Common myeloid progenitor, CD34-positive (primary cell): ENCODE measurements around the gene MYD88.
"Not testable (repeated sequence)": the region's sequence is repeated elsewhere in the genome, so short reads cannot be mapped to it uniquely, and the experiment has no call there.

Source experiments
- CTCF ChIA-PET: fragments of 350-600 bp; sonication (Branson Sonifier 250); formaldehyde crosslinking; loops from one replicate; lab custom pipeline; 2021; ENCODE audit warnings: antibody characterized with exemption; lab: Charles Lee
- POLR2A ChIA-PET: fragments of 350-600 bp; sonication (Branson Sonifier 250); formaldehyde crosslinking; loops from one replicate; lab custom pipeline; 2021; ENCODE audit warnings: antibody characterized with exemption; lab: Charles Lee
- DNase-seq, 3 donors: peaks; one replicate each; pipeline versions ENCODE4 v3.0.0 to v3.0.0-alpha.2; 2013
- H3K27ac ChIP-seq, 2 experiments: 1 replicate in 1 of 2; 2 replicates in 1 of 2; pipeline ENCODE4 v1.7.0; 2013; ENCODE audit warnings: inconsistent platforms in 2 of 2, low read length in 2 of 2, mild to moderate bottlenecking in 2 of 2, low read depth in 1 of 2, moderate library complexity in 1 of 2; ENCODE audit not compliant: severe bottlenecking in 2 of 2, insufficient read depth in 1 of 2, poor library complexity in 1 of 2
- H3K27me3 ChIP-seq, 5 experiments: replicated peaks in 2 of 5; 1 replicate in 3 of 5; 2 replicates in 2 of 5; pipeline versions ENCODE4 v1.6.1 to v1.7.0; 2013; ENCODE audit warnings: low read length in 4 of 5, mild to moderate bottlenecking in 2 of 5, moderate library complexity in 2 of 5, inconsistent platforms in 1 of 5; ENCODE audit not compliant: insufficient read depth in 5 of 5, control insufficient read depth in 4 of 5
- H3K36me3 ChIP-seq, 4 experiments: 1 replicate in 2 of 4; 2 replicates in 2 of 4; pipeline versions ENCODE4 v1.6.1 to v1.7.0; 2013; ENCODE audit warnings: low read length in 3 of 4, control low read depth in 1 of 4, mild to moderate bottlenecking in 1 of 4; ENCODE audit not compliant: control insufficient read depth in 4 of 4, insufficient read depth in 4 of 4
- H3K4me1 ChIP-seq, 4 experiments: 1 replicate in 3 of 4; 2 replicates in 1 of 4; pipeline versions ENCODE4 v1.6.1 to v1.7.1; 2013; ENCODE audit warnings: low read length in 3 of 4, mild to moderate bottlenecking in 3 of 4, control low read depth in 1 of 4, inconsistent platforms in 1 of 4, moderate library complexity in 1 of 4; ENCODE audit not compliant: control insufficient read depth in 4 of 4, insufficient read depth in 4 of 4; ENCODE audit errors: control extremely low read depth in 1 of 4
- H3K4me3 ChIP-seq, 7 experiments: 1 replicate in 4 of 7; 2 replicates in 3 of 7; pipeline versions ENCODE4 v1.5.1 to v1.7.0; 2013; ENCODE audit warnings: mild to moderate bottlenecking in 7 of 7, low read length in 6 of 7, moderate library complexity in 6 of 7, inconsistent platforms in 2 of 7, low read depth in 2 of 7, control low read depth in 1 of 7; ENCODE audit not compliant: insufficient read depth in 4 of 7, control insufficient read depth in 1 of 7; ENCODE audit errors: extremely low read depth in 1 of 7
- H3K9me3 ChIP-seq, 5 experiments: 1 replicate in 4 of 5; 2 replicates in 1 of 5; pipeline versions ENCODE4 v1.6.1 to v1.7.1; 2013; ENCODE audit warnings: low read length in 4 of 5, mild to moderate bottlenecking in 2 of 5, inconsistent platforms in 1 of 5, low read depth in 1 of 5, moderate library complexity in 1 of 5; ENCODE audit not compliant: control insufficient read depth in 4 of 5, insufficient read depth in 2 of 5; ENCODE audit errors: control extremely low read depth in 1 of 5
- WGBS: methylation state at CpG from one replicate; pipeline ENCODE4 v1.1.5; 2013; ENCODE audit not compliant: insufficient coverage; 5-methylcytosine and 5-hydroxymethylcytosine counted together

The MYD88 gene

DNA sequence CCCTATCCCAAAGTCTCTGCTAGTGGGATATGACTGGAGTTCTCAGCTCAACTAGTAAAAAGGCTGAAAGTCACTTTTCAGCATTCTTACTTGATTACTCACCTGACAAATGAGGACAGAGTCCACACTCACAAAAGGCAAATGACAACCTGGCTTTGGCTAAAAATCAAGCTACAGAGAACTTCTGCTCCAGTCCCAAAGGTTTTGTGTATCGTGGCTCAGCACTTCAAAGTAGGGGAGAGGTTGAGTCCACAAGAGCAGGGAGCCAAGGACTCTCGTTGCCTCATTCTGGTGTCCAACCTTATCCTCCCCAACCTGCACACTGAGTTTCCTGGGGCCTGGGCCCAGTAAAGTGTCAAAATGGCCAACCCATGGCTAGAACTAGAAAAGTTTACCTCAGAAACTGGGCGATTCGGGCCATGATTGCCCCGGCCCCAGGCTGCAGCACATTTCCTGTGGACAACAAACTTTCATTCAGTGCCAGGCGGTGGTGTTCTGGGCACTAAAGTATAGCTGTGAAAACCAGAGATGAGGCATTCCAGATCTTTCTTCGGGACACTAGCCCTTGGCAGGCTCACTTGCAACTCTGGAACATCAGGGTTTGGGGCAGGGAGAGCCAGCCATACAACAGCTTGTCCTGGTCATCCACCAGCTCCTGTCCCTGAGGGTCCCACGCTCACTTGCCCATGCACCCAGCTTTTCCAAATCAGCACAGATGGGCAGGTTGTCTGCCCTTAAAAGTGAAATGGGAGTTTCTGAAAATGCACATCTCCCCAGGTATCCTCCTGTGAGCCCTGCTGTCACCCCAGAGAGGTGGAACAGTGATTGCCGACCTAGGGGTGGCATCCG lies 4.7 kb upstream of the MYD88 start:
- peaks cover 9 to 55% (median 45%) of the 10 kb centered on the region in 4 experiments for H3K36me3 ChIP-seq
- ChIA-PET CTCF (interaction anchor here (0.8 to 1.8 kb wide), 4 partner anchors 17 to 213 kb away, joined by 3 to 4 read pairs (median 3); partner anchors contain the start of gene XYLB), POLR2A (no interaction called here)
- H3K4me3 ChIP-seq, result no peak overlapping the region
- H3K27ac ChIP-seq, result no peak overlapping the region
- DNase-seq, result no peak
- no peaks in the 10 kb centered on the region for H3K9me3 ChIP-seq
- peaks cover 2 to 35% (median 28%) of the 10 kb centered on the region in 4 experiments for H3K4me1 ChIP-seq
- 96% methylated on average over 7 of the region's 10 CpGs for WGBS
- H3K27me3 ChIP-seq, result no peaks in the 10 kb centered on the region

- POLR2A ChIA-PET, H3K27ac ChIP-seq, H3K27me3 ChIP-seq, DNase-seq, H3K9me3 ChIP-seq: not testable (repeated sequence)
- CTCF ChIA-PET, result interaction anchor here (1.8 kb wide), 1 partner anchor 212 kb away, joined by 4 read pairs; the partner anchor contains the start of gene XYLB
- 93% methylated on average over 9 of the region's 10 CpGs for WGBS
- peaks cover 6 to 46% (median 38%) of the 10 kb centered on the region in 4 experiments for H3K36me3 ChIP-seq
- peaks cover 2 to 42% (median 36%) of the 10 kb centered on the region in 4 experiments for H3K4me1 ChIP-seq
- H3K4me3 ChIP-seq, result peak overlapping the region in 1 of 7 experiments; percentile 93
These were observed 3.8 kb upstream of the MYD88 start for GRCh38 chr3:38134517-38135143.

DNA sequence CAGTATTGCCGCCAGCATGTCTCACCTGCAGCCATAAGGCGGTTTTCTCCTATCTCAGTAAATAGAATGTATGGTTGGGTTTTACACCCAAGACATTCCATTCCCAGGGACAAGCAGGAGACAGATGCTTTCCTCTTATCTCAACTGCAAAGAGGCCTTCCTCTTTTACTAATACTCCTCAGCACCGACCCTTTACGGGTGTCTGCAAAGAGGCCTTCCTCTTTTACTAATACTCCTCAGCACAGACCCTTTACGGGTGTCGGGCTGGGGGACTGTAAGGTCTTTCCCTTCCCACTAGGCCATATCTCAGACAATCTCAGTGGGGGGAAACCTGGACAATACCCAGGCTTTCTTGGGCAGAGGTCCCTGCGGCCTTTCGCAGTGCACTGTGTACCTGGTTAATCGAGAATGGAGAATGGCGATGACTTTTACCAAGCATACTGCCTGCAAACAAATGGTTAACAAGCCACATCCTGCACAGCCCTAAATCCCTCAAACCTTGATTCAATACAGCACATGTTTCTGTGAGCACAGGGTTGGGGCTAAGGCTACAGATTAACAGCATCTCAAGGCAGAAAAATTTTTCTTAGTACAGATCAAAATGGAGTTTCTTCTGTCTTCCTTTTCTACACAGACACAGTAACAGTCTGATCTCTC lies 2.7 kb upstream of the MYD88 start:
- H3K36me3 ChIP-seq, result peaks cover 6 to 43% (median 38%) of the 10 kb centered on the region in 4 experiments
- DNase-seq, result peak; percentile 8 to 79 (median 64)
- CTCF ChIA-PET, result interaction anchor here (0.8 to 3.7 kb wide), 2 partner anchors 9 to 29 kb away, joined by 3 to 27 read pairs; partner anchors contain the start of gene OXSR1
- not testable (repeated sequence) for H3K9me3 ChIP-seq, H3K27me3 ChIP-seq
- WGBS, result 17% methylated on average over 7 of the region's 10 CpGs
- H3K4me1 ChIP-seq, result peaks cover 2 to 53% (median 45%) of the 10 kb centered on the region in 4 experiments
- H3K4me3 ChIP-seq, result peak overlapping the region in 6 of 7 experiments; percentile 77 to 97 (median 92)
- POLR2A ChIA-PET, result interaction anchor here (1.2 to 3.5 kb wide), 2 partner anchors 23 to 29 kb away, joined by 3 to 17 read pairs; partner anchors contain the start of gene OXSR1
- H3K27ac ChIP-seq, result peak overlapping the region in 1 of 2 experiments; percentile 82

DNA sequence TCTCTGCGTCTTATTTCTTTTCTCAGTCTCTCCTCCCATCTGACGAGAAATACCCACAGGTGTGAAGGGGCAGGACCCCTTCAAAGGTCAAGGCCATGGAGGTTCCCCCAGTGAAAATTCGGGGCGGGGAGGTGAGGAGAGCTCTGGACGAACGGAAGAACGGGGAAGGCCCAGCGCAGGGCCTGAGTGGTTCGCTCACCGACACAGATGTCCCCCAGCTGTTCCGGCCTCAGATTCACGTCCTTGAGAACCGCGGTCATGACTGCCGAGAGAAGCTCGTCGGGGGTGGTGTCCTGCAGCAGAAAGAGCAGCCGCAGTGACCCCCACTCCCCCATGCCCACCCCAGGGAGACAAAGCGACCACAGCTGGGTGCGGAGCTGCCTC lies 2.1 kb upstream of the MYD88 start:
- no peaks in the 10 kb centered on the region for H3K27me3 ChIP-seq
- H3K36me3 ChIP-seq, result peaks cover 10 to 43% (median 35%) of the 10 kb centered on the region in 4 experiments
- peak in 2 of 3 donors; percentile 25 to 50 for DNase-seq
- peak overlapping the region; percentile 77 to 97 (median 92) for H3K4me3 ChIP-seq
- CTCF ChIA-PET, result interaction anchor here (0.8 to 3.7 kb wide), 5 partner anchors 10 to 210 kb away, joined by 3 to 27 read pairs (median 3); partner anchors contain the start of genes OXSR1 and XYLB
- peak overlapping the region; percentile 61 to 82 for H3K27ac ChIP-seq
- 0% methylated on average over 20 of the region's 20 CpGs for WGBS
- H3K9me3 ChIP-seq, result no peaks in the 10 kb centered on the region
- peaks cover 2 to 53% (median 45%) of the 10 kb centered on the region in 4 experiments for H3K4me1 ChIP-seq
- POLR2A ChIA-PET, result interaction anchor here (1.0 to 3.5 kb wide), 3 partner anchors 24 to 140 kb away, joined by 3 to 17 read pairs (median 3); partner anchors contain the start of gene OXSR1

DNA sequence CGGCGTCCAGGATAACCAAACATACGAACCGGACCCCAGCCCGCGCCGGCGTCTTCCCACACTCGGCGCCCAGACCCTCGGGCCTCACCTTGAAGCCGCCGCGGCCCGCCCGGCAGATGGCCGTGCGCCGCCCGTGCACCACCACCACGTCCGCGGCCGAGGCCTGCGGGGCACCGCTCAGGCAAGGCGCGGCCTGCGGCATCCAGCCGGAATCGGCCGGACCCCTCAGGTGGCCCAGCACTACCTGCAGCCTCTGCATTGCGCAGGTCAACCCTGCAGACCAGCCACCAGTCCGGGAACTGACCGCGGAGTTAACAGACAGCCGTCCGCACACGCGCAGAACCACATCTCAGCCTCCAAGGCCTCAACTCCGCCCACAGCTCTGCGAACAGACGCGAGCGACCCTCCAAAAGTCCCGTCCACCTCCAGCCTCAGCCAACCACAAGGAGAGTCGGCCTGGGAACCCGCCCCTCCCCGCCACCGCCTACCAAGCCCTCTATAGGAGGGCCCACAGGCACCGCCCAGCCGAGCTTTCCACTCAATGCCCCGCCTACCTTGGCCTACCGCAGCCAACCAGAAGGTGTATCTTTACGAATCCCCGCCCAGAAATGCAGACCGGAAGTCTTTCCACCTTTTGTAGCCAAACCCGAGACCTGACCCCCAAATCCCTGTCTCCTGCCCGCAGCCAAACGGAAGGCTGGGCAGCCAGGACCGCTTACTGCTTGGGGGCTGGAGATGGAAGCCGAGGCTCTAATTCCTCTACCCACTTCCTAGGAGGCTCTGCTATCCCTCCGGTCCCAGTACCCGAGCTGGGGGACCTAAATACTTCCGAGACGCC lies 1.5 kb upstream of the MYD88 start, which contains the start of gene ACAA1:
ACAA1 (minus strand) TSS at position 351 of the 838 bp plus-strand sequence; CDS start at position 259, 92 bp downstream.
- H3K4me3 ChIP-seq, result peak within 1 kb of the TSS; percentile 81 to 97 (median 92)
- peak; percentile 98 to 99 (median 99) for DNase-seq
- peaks cover 2 to 53% (median 45%) of the 10 kb centered on the region in 4 experiments for H3K4me1 ChIP-seq
- no peaks in the 10 kb centered on the region for H3K9me3 ChIP-seq
- H3K36me3 ChIP-seq, result peaks cover 10 to 43% (median 38%) of the 10 kb centered on the region in 4 experiments
- CTCF ChIA-PET, result interaction anchor here (0.8 to 3.7 kb wide), 6 partner anchors 10 to 210 kb away, joined by 3 to 27 read pairs (median 3); partner anchors contain the start of genes OXSR1 and XYLB
- H3K27me3 ChIP-seq, result no peaks in the 10 kb centered on the region
- peak within 1 kb of the TSS; percentile 61 to 82 for H3K27ac ChIP-seq
- POLR2A ChIA-PET, result interaction anchor here (1.0 to 3.5 kb wide), 3 partner anchors 25 to 140 kb away, joined by 3 to 17 read pairs (median 3); partner anchors contain the start of gene OXSR1
- WGBS, result 0% methylated on average over 57 of the region's 66 CpGs
